ENCODE data around the gene CENATAC. TPM values are rescaled to one million over a fixed set of nuclear protein-coding genes. Genes with fewer than 3 reads are reported as not detected.

Gene CENATAC
- total and polyA plus RNA-seq, 9 of the 15 experiments (the other 6 are each of a cell fraction or from before 2014, with no cell fraction given): 2.4 to 25.5 (median 13.7) TPM

DNA sequence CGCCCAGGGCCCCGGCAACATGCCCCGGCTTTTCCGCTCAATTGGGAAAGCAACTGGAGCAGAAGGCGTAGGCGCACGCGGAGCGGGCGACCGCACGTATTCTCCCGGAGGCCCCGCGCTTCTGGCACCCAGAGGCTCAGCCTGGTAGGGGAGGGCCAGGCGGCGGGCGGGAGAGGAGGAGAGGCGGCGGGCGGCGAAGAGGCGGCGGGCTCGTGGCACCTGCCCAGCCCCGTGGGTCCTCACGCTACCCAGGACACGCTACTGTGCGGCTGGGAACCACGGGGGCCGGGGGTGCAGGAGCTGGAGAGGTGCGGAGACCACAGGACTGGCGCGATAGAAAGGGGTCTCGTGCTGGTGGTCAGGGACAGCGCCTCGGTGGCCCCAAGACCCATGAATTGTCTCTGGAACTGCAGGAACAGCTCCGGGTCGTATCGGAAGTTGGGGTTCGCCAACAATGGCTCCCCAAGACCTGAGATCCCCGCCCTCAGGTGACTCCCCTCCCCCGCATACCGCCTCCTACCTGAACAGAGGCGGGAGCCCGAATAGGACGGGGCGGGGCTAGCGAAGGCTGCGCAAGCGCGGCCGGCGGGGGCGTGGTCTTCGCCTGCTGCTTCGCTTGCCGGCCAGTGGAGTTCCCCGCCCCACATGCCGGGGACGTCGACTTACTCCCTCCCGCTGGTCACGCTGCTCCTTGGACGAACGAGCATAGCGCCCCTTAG, 32.5 kb downstream of the CENATAC start, which contains the start of gene SLC37A4 (continued):
- TF ChIP-seq YY1 (IDR thresholded peaks at IDR 0.05; ENCODE audit: borderline replicate concordance in 1 of 3, control insufficient read depth in 1 of 3, extremely low read depth in 1 of 3, insufficient read depth in 3 of 3, insufficient read length in 1 of 3, insufficient replicate concordance in 2 of 3, low read depth in 1 of 3, low read length in 2 of 3): peak in 2 of 3 experiments; percentile 9 to 45
- TF ChIP-seq ZBTB49 (CRISPR knock-in tag; IDR thresholded peaks at IDR 0.05; ENCODE audit: borderline replicate concordance): no peak
- no peak for TF ChIP-seq BDP1 (IDR thresholded peaks at IDR 0.05; ENCODE audit: insufficient read depth, insufficient read length)
- TF ChIP-seq ZNF561 (CRISPR knock-in tag; conservative IDR thresholded peaks at IDR 0.05): no peak
- TF ChIP-seq PHF8 (IDR thresholded peaks at IDR 0.05; ENCODE audit: borderline replicate concordance, low read length): peak; percentile 76; the same call in 1 of the 2 replicates
- 0 out of 2 replicates have a peak, but pooled peaks have one; percentile 0 for TF ChIP-seq ZBTB43 (CRISPR knock-in tag; IDR thresholded peaks at IDR 0.05)
- no peak for TF ChIP-seq CBFA2T2 (conservative IDR thresholded peaks at IDR 0.05)
- TF ChIP-seq, protein P1, sequence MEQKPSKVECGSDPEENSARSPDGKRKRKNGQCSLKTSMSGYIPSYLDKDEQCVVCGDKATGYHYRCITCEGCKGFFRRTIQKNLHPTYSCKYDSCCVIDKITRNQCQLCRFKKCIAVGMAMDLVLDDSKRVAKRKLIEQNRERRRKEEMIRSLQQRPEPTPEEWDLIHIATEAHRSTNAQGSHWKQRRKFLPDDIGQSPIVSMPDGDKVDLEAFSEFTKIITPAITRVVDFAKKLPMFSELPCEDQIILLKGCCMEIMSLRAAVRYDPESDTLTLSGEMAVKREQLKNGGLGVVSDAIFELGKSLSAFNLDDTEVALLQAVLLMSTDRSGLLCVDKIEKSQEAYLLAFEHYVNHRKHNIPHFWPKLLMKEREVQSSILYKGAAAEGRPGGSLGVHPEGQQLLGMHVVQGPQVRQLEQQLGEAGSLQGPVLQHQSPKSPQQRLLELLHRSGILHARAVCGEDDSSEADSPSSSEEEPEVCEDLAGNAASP (IDR thresholded peaks at IDR 0.05): no peak
- TF ChIP-seq PTRF (tag; IDR thresholded peaks at IDR 0.05): no peak
- TF ChIP-seq, protein P2, sequence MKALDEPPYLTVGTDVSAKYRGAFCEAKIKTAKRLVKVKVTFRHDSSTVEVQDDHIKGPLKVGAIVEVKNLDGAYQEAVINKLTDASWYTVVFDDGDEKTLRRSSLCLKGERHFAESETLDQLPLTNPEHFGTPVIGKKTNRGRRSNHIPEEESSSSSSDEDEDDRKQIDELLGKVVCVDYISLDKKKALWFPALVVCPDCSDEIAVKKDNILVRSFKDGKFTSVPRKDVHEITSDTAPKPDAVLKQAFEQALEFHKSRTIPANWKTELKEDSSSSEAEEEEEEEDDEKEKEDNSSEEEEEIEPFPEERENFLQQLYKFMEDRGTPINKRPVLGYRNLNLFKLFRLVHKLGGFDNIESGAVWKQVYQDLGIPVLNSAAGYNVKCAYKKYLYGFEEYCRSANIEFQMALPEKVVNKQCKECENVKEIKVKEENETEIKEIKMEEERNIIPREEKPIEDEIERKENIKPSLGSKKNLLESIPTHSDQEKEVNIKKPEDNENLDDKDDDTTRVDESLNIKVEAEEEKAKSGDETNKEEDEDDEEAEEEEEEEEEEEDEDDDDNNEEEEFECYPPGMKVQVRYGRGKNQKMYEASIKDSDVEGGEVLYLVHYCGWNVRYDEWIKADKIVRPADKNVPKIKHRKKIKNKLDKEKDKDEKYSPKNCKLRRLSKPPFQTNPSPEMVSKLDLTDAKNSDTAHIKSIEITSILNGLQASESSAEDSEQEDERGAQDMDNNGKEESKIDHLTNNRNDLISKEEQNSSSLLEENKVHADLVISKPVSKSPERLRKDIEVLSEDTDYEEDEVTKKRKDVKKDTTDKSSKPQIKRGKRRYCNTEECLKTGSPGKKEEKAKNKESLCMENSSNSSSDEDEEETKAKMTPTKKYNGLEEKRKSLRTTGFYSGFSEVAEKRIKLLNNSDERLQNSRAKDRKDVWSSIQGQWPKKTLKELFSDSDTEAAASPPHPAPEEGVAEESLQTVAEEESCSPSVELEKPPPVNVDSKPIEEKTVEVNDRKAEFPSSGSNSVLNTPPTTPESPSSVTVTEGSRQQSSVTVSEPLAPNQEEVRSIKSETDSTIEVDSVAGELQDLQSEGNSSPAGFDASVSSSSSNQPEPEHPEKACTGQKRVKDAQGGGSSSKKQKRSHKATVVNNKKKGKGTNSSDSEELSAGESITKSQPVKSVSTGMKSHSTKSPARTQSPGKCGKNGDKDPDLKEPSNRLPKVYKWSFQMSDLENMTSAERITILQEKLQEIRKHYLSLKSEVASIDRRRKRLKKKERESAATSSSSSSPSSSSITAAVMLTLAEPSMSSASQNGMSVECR (CRISPR knock-in tag; IDR thresholded peaks at IDR 0.05): peak; percentile 92
- no peak for TF ChIP-seq RBM39 (optimal IDR thresholded peaks at IDR 0.05; ENCODE audit: low read depth, low read length)
- peak; percentile 89 for TF ChIP-seq CTCFL (IDR thresholded peaks at IDR 0.05; ENCODE audit: borderline replicate concordance, insufficient read depth, low read depth, low read length, poor library complexity, severe bottlenecking)
- no peak for TF ChIP-seq ZNF146 (CRISPR knock-in tag; IDR thresholded peaks at IDR 0.05; ENCODE audit: unreplicated experiment)
- TF ChIP-seq SNIP1 (IDR thresholded peaks at IDR 0.05; ENCODE audit: low read depth): no peak
